A673 (cell line): Measurements from ENCODE around the gene GPR151. TPM values are rescaled to one million over a fixed set of nuclear protein-coding genes. Genes with fewer than 3 reads are reported as not detected.

Experiments used
- BruUV-seq: library from RNA; stranded (reverse); fragments of 400-500 nt; replicated peaks from 2 replicates; lab custom pipeline; 2021; lab: Mats Ljungman, UMichigan
- CTCF ChIA-PET: fragments of 300-600 bp; sonication (Branson Sonifier 250); formaldehyde crosslinking; loops from one replicate; lab custom pipeline; 2022; ENCODE audit warnings: antibody characterized with exemption; lab: Charles Lee
- POLR2A ChIA-PET: fragments of 300-600 bp; sonication (Branson Sonifier 250); formaldehyde crosslinking; loops from one replicate; lab custom pipeline; 2022; ENCODE audit warnings: antibody characterized with exemption; ENCODE audit not compliant: low non-redundant PET; lab: Charles Lee
- DNase-seq: peaks from one replicate; pipeline ENCODE4 v3.0.0-alpha.2; 2015; ENCODE audit warnings: low spot score
- H3K27ac ChIP-seq: fragments of 200-600 bp; sonication (generic); 2 replicates; pipeline ENCODE4 v1.5.1; 2016; ENCODE audit warnings: mixed run types, low read depth, mild to moderate bottlenecking, mixed read lengths, antibody characterized with exemption, low read length; ENCODE audit not compliant: poor library complexity, severe bottlenecking
- H3K27me3 ChIP-seq: fragments of 200-600 bp; sonication (generic); replicated peaks from 2 replicates; pipeline ENCODE4 v1.6.1; 2017; ENCODE audit warnings: mixed run types, low read depth, mild to moderate bottlenecking, mixed read lengths, antibody characterized with exemption, low read length; ENCODE audit not compliant: insufficient read depth, poor library complexity
- H3K36me3 ChIP-seq: fragments of 200-600 bp; sonication (generic); 2 replicates; pipeline ENCODE4 v1.6.1; 2016; ENCODE audit warnings: mixed run types, mild to moderate bottlenecking, mixed read lengths, antibody characterized with exemption, low read length; ENCODE audit not compliant: insufficient read depth, poor library complexity, severe bottlenecking
- H3K4me1 ChIP-seq: fragments of 200-600 bp; sonication (generic); 2 replicates; pipeline ENCODE4 v1.6.1; 2017; ENCODE audit warnings: mixed run types, mild to moderate bottlenecking, mixed read lengths, antibody characterized with exemption, low read length; ENCODE audit not compliant: insufficient read depth, poor library complexity, severe bottlenecking
- H3K4me3 ChIP-seq: fragments of 200-600 bp; sonication (generic); 2 replicates; pipeline ENCODE4 v1.5.1; 2016; ENCODE audit warnings: low read depth, mixed run types, mild to moderate bottlenecking, mixed read lengths, low read length; ENCODE audit not compliant: poor library complexity, severe bottlenecking
- H3K9me3 ChIP-seq: fragments of 200-600 bp; sonication (generic); 2 replicates; pipeline ENCODE4 v1.6.1; 2016; ENCODE audit warnings: mixed run types, low read depth, mild to moderate bottlenecking, mixed read lengths, antibody characterized with exemption, low read length; ENCODE audit not compliant: poor library complexity, severe bottlenecking
- EZH2 ChIP-seq: fragments of 200-600 bp; sonication (generic); IDR thresholded peaks from 2 replicates; pipeline ENCODE4 v1.6.1; 2017; ENCODE audit warnings: borderline replicate concordance, low read depth, mild to moderate bottlenecking, mixed read lengths, antibody characterized with exemption, low read length; ENCODE audit not compliant: poor library complexity, severe bottlenecking
- intact Hi-C: fragments of 100-400 bp; cut with micrococcal nuclease; formaldehyde crosslinking; loops from one replicate; pipeline ENCODE4 v1.10.0; 2022; ENCODE audit not compliant: unreplicated experiment
- total RNA-seq: library from RNA; stranded (reverse); gene quantifications from 2 replicates; pipeline ENCODE4 v1.2.3, GENCODE V29; 2021
- TF ChIP-seq, protein P1 (sequence below): fragments of 300-800, 200-600 bp; sonication (generic); conservative IDR thresholded peaks from 2 replicates; pipeline ENCODE4 v1.5.1; 2017; ENCODE audit warnings: low read depth, mild to moderate bottlenecking, antibody characterized with exemption, low read length, moderate library complexity, mixed read lengths

GPR151 gene
- total RNA-seq, 1 experiment from 2014 or later: not detected

DNA sequence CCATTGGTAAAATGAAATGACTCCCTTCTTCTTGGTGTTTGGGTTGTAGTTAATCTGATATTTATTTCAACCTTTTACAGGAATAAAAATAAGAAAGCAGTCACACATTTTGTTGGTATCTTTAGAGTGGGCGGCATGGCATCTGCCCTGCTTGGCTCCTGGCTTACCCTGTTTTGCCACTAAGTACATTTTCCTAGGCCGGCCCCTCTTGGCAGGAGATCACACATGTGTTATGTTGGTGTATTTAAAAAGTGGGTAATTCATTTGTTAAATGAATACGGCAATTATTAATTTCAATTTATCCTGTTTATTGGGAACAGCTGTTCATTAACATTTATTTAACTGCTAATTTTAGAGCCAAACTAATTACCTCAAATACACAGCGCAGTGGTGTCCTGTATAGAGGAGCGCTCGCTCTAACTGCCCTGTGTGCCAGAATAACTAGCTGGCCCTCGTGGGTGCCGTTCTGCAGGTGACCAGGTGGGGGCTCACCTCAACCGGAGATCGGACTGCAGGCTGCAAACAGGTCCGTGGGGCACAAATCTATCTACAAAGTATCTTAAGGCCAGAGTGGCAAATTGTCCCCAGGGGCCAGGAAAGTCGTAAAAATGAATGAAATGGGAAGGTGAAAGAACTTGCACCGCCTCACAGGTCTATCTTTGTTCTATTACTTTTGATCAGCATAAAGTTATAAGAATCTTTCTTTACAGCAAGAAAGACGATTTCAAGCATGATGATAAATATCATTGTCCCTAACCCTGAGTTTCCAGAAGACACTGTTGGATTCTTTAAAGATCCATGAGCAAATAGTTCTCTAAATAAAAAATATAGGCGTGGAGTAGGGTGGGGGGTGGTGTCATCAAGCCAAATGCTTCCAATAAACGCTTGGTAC lies 26.2 kb upstream of the GPR151 start:
- H3K4me1 ChIP-seq: no peaks in the 10 kb centered on the region
- H3K27ac ChIP-seq: no peak overlapping the region
- CTCF ChIA-PET: interaction anchor here (0.7 to 2.5 kb wide), 3 partner anchors 424 to 828 kb away, joined by 3 to 21 read pairs (median 9); no protein-coding TSS in a partner anchor
- peak; percentile 64 for DNase-seq
- no TSS peak for BruUV-seq
- TF ChIP-seq, protein P1, sequence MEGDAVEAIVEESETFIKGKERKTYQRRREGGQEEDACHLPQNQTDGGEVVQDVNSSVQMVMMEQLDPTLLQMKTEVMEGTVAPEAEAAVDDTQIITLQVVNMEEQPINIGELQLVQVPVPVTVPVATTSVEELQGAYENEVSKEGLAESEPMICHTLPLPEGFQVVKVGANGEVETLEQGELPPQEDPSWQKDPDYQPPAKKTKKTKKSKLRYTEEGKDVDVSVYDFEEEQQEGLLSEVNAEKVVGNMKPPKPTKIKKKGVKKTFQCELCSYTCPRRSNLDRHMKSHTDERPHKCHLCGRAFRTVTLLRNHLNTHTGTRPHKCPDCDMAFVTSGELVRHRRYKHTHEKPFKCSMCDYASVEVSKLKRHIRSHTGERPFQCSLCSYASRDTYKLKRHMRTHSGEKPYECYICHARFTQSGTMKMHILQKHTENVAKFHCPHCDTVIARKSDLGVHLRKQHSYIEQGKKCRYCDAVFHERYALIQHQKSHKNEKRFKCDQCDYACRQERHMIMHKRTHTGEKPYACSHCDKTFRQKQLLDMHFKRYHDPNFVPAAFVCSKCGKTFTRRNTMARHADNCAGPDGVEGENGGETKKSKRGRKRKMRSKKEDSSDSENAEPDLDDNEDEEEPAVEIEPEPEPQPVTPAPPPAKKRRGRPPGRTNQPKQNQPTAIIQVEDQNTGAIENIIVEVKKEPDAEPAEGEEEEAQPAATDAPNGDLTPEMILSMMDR: peak; percentile 80
- no peak for TF ChIP-seq EZH2
- H3K27me3 ChIP-seq: no peaks in the 10 kb centered on the region
- H3K9me3 ChIP-seq: no peaks in the 10 kb centered on the region
- POLR2A ChIA-PET: no interaction called here
- intact Hi-C loops: no loop called here
- H3K4me3 ChIP-seq: no peak overlapping the region
- no peaks in the 10 kb centered on the region for H3K36me3 ChIP-seq

DNA sequence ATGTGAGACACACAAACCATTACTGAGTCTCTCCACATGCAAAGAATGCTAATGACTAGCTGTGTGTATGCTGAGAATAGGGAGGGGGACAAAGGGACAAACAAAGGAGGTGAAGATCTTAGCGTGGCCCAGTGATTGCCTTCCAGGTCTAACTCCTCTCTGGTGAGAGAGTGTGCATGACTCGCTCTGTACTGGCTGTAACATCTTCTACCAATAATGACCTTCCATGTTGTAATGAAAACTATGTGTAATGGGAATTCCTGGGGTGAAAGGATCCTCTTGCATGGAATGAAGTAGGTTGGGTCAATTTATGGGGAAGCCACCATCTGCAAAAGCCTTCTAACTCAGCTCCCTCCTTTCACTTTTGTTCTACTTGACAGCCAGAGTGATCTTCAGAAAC lies 24.4 kb upstream of the GPR151 start:
- no TSS peak for BruUV-seq
- POLR2A ChIA-PET: no interaction called here
- Histone ChIP-seq H3K4me1 (no peaks in the 10 kb centered on the region), H3K4me3 (no peak overlapping the region), H3K27ac (no peak overlapping the region), H3K36me3 (no peaks in the 10 kb centered on the region), H3K9me3 (no peaks in the 10 kb centered on the region), H3K27me3 (no peaks in the 10 kb centered on the region)
- TF ChIP-seq, protein P1: no peak
- no peak for TF ChIP-seq EZH2
- intact Hi-C loops: no loop called here
- CTCF ChIA-PET: no interaction called here
- DNase-seq: no peak

DNA sequence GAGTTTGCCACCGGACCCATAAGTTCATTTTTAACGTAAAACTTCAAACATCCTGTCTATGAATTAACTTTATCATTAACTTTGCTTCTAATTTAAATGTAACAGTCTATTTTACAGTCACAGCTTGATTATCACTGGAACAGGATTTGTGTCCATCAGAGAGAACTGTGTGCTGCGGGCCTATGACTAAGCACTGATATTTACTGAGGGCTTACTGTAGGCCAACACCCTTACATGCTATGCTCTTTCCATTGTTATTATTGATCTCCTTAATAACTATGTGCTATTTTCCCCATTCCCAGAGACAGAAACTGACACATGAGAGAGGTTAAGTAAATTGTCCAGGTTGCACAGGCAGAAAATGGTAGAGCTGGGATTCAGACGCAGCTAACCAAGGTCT lies 24.0 kb upstream of the GPR151 start:
- Histone ChIP-seq H3K27ac (no peak overlapping the region), H3K4me1 (no peaks in the 10 kb centered on the region), H3K27me3 (no peaks in the 10 kb centered on the region), H3K4me3 (no peak overlapping the region), H3K9me3 (no peaks in the 10 kb centered on the region), H3K36me3 (no peaks in the 10 kb centered on the region)
- ChIA-PET POLR2A (no interaction called here), CTCF (no interaction called here)
- no TSS peak for BruUV-seq
- TF ChIP-seq, protein P1: no peak
- TF ChIP-seq EZH2: no peak
- intact Hi-C loops: no loop called here
- no peak for DNase-seq
